Erythroblast (primary cell): ENCODE measurements around the gene PRKCE.

Experiments used
- GATA1 ChIP-seq: IDR thresholded peaks from 2 replicates; pipeline ENCODE4 v1.6.1; 2011; ENCODE audit warnings: low read depth, mild to moderate bottlenecking, control low read depth, low read length, moderate library complexity
- POLR2A ChIP-seq: IDR thresholded peaks from 2 replicates; pipeline ENCODE4 v1.6.1; 2011; ENCODE audit warnings: mild to moderate bottlenecking, low read length

DNA sequence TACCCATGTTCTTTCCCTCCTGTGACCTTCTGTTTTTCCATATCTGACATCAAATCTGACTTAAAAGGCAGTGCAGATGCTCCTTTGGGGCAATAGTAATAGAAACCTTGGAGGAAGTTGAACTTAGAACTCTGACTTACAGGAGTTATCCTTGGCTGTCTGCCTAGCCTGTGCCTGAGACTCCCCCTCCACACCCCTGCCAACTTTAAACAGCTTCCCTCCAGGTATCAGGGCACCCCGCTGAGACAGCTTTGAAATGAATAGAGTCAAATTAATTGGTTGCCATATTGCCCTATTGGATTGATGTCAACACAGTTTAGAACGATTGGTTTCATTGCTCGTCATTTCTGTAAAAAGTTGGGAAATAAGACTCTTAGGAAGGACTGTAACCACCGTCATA, 322.0 kb downstream of the PRKCE start:
- TF ChIP-seq POLR2A (no peak), GATA1 (no peak)
